GM23338 (cell line): ENCODE data around the gene CD9. TPM values are rescaled to one million over a fixed set of nuclear protein-coding genes. Genes with fewer than 3 reads are reported as not detected.

ENCODE experiments used
- ATAC-seq: fragments of 200-7000 bp; cut with Tn5 transposase; 3 replicates; pipeline ENCODE4 v1.9.1; 2020
- DNase-seq: peaks from one replicate; pipeline ENCODE4 v3.0.0-alpha.2; 2015; ENCODE audit warnings: low spot score
- H2AFZ ChIP-seq: fragments of 200-600 bp; sonication (generic); 2 replicates; pipeline ENCODE4 v1.8.0; 2016; ENCODE audit warnings: antibody characterized with exemption, mild to moderate bottlenecking, moderate library complexity
- H3F3A ChIP-seq: fragments of 200-600 bp; sonication (generic); replicated peaks from 2 replicates; pipeline ENCODE4 v1.8.0; 2017; ENCODE audit warnings: antibody characterized with exemption, mixed run types, low read depth
- H3K27ac ChIP-seq: fragments of 200-600 bp; sonication (generic); 2 replicates; pipeline ENCODE4 v1.6.1; 2016; ENCODE audit warnings: low read depth
- H3K27me3 ChIP-seq: fragments of 200-600 bp; sonication (generic); 2 replicates; pipeline ENCODE4 v1.8.0; 2016; ENCODE audit warnings: mild to moderate bottlenecking, mixed run types, moderate library complexity; ENCODE audit not compliant: insufficient read depth
- H3K36me3 ChIP-seq: fragments of 200-600 bp; sonication (generic); 2 replicates; pipeline ENCODE4 v1.8.0; 2016; ENCODE audit warnings: mild to moderate bottlenecking; ENCODE audit not compliant: insufficient read depth
- H3K4me1 ChIP-seq: fragments of 200-600 bp; sonication (generic); 2 replicates; pipeline ENCODE4 v1.8.0; 2016; ENCODE audit warnings: mild to moderate bottlenecking, moderate library complexity; ENCODE audit not compliant: insufficient read depth
- H3K4me2 ChIP-seq: fragments of 200-600 bp; sonication (generic); 2 replicates; pipeline ENCODE4 v1.7.1; 2017; ENCODE audit warnings: mixed run types
- H3K4me3 ChIP-seq: fragments of 200-600 bp; sonication (generic); 2 replicates; pipeline ENCODE4 v1.6.1; 2016; ENCODE audit warnings: mixed run types
- H3K79me2 ChIP-seq: fragments of 200-600 bp; sonication (generic); replicated peaks from 2 replicates; pipeline ENCODE4 v1.8.0; 2017; ENCODE audit warnings: mild to moderate bottlenecking; ENCODE audit not compliant: insufficient read depth
- H3K9me2 ChIP-seq: fragments of 200-600 bp; sonication (generic); 2 replicates; pipeline ENCODE4 v1.8.0; 2017; ENCODE audit not compliant: insufficient read depth
- H4K20me1 ChIP-seq: fragments of 200-600 bp; sonication (generic); replicated peaks from 2 replicates; pipeline ENCODE4 v1.8.0; 2017; ENCODE audit warnings: mild to moderate bottlenecking; ENCODE audit not compliant: insufficient read depth
- H3K27ac Mint-ChIP-seq: 2 replicates; pipeline ENCODE4 v1.8.0; 2020; ENCODE audit warnings: inconsistent platforms, mild to moderate bottlenecking, moderate library complexity, mixed read lengths
- H3K27me3 Mint-ChIP-seq: 3 replicates; pipeline ENCODE4 v1.8.0; 2022; ENCODE audit warnings: low read depth, mild to moderate bottlenecking, moderate library complexity, mixed read lengths, inconsistent platforms; ENCODE audit not compliant: insufficient read depth, poor library complexity
- H3K36me3 Mint-ChIP-seq: 3 replicates; pipeline ENCODE4 v1.8.0; 2021; ENCODE audit warnings: low read depth, mild to moderate bottlenecking, inconsistent platforms, moderate library complexity, mixed read lengths
- H3K4me1 Mint-ChIP-seq: 3 replicates; pipeline ENCODE4 v1.8.0; 2020; ENCODE audit warnings: mild to moderate bottlenecking, inconsistent platforms, mixed read lengths
- H3K4me3 Mint-ChIP-seq: 3 replicates; pipeline ENCODE4 v1.8.0; 2021; ENCODE audit warnings: moderate library complexity, mild to moderate bottlenecking, inconsistent platforms, mixed read lengths
- H3K9me3 Mint-ChIP-seq: 3 replicates; pipeline ENCODE4 v1.8.0; 2020; ENCODE audit warnings: moderate library complexity, mild to moderate bottlenecking, inconsistent platforms, mixed read lengths
- CREB1 ChIP-seq: fragments of 250-450 bp; sonication (Bioruptor Pico); IDR thresholded peaks from 2 replicates; pipeline ENCODE4 v1.5.0; 2020; ENCODE audit warnings: low read depth, mild to moderate bottlenecking, moderate library complexity
- EZH2 ChIP-seq: fragments of 200-600 bp; sonication (generic); IDR thresholded peaks from one replicate; pipeline ENCODE4 v1.8.0; 2017; ENCODE audit warnings: antibody characterized with exemption, mild to moderate bottlenecking, low read depth; ENCODE audit not compliant: unreplicated experiment
- EZH2phosphoT487 ChIP-seq: fragments of 200-600 bp; sonication (generic); IDR thresholded peaks from one replicate; pipeline ENCODE4 v1.8.1; 2018; ENCODE audit warnings: antibody characterized with exemption; ENCODE audit not compliant: unreplicated experiment
- JUNB ChIP-seq: IDR thresholded peaks from one replicate; pipeline ENCODE4 v1.6.1; 2016; ENCODE audit warnings: antibody characterized with exemption; ENCODE audit not compliant: unreplicated experiment
- NANOG ChIP-seq: IDR thresholded peaks from 2 replicates; pipeline ENCODE4 v1.6.1; 2016; ENCODE audit warnings: antibody characterized with exemption, borderline replicate concordance
- POLR2AphosphoS5 ChIP-seq: IDR thresholded peaks from 2 replicates; pipeline ENCODE4 v1.6.1; 2016; ENCODE audit warnings: antibody characterized with exemption, low read depth
- REST ChIP-seq: IDR thresholded peaks from one replicate; pipeline ENCODE4 v1.6.1; 2018; ENCODE audit warnings: antibody characterized with exemption; ENCODE audit not compliant: unreplicated experiment
- STAT1 ChIP-seq: IDR thresholded peaks from one replicate; pipeline ENCODE4 v1.6.1; 2016; ENCODE audit warnings: antibody characterized with exemption; ENCODE audit not compliant: unreplicated experiment
- ZNF114 ChIP-seq: fragments of 250-450 bp; sonication (Bioruptor Pico); IDR thresholded peaks from 2 replicates; pipeline ENCODE4 v1.5.0; 2020; ENCODE audit warnings: mild to moderate bottlenecking, moderate library complexity
- ZNF331 ChIP-seq: fragments of 250-450 bp; sonication (Bioruptor Pico); IDR thresholded peaks from 2 replicates; pipeline ENCODE4 v1.5.0; 2020; ENCODE audit warnings: low read depth, mild to moderate bottlenecking, moderate library complexity
- polyA plus RNA-seq: library from polyadenylated mRNA; unstranded; fragments of >200 nt; fragmentation: Nextera tagmentation; extraction: Ambion mirVana; gene quantifications from 2 replicates; pipeline ENCODE4 v1.2.1, GENCODE V29; 2016
- total RNA-seq: library from RNA; depleted of rRNA; stranded (reverse); fragments of >200 nt; shearing (Covaris generic); gene quantifications from 2 replicates; pipeline ENCODE4 v1.2.3, GENCODE V29; 2014
- TF ChIP-seq, protein P1 (sequence below), 2 experiments: fragments of 200-600 bp in 1 of 2; sonication (generic) in 1 of 2; conservative IDR thresholded peaks; 2 replicates each; pipeline versions ENCODE4 v1.5.1 to v1.6.1; 2016 to 2017; ENCODE audit warnings: antibody characterized with exemption in 2 of 2, low read depth in 2 of 2, mild to moderate bottlenecking in 2 of 2, moderate library complexity in 1 of 2
- TF ChIP-seq, protein P2 (sequence below): IDR thresholded peaks from 2 replicates; pipeline ENCODE4 v1.6.1; 2016; ENCODE audit warnings: antibody characterized with exemption

CD9 gene
- total and polyA plus RNA-seq, 2 experiments from 2014 or later: 222 to 251 TPM

GRCh38 chr12:6254491-6254890 is 54.3 kb downstream of the CD9 start:
- H3K4me1 ChIP-seq: no peaks in the 10 kb centered on the region
- Mint-ChIP-seq H3K4me1 (no peaks in the 10 kb centered on the region; the same call in 2 of the 3 replicates), H3K27ac (no peak overlapping the region), H3K27me3 (peaks cover 11% of the 10 kb centered on the region), H3K4me3 (no peak overlapping the region), H3K9me3 (peaks cover 6% of the 10 kb centered on the region; the same call in 1 of the 3 replicates), H3K36me3 (no peaks in the 10 kb centered on the region)
- no peak for TF ChIP-seq NANOG
- no peak for TF ChIP-seq ZNF114 (CRISPR knock-in tag)
- TF ChIP-seq CREB1 (CRISPR knock-in tag): no peak
- no peak for TF ChIP-seq REST
- no peak for DNase-seq
- no peak overlapping the region for H3K27ac ChIP-seq
- no peak overlapping the region for H3K4me3 ChIP-seq
- no peak overlapping the region for H2AFZ ChIP-seq
- no peaks in the 10 kb centered on the region for H3K36me3 ChIP-seq
- no peaks in the 10 kb centered on the region for H3K9me2 ChIP-seq
- no peaks in the 10 kb centered on the region for H4K20me1 ChIP-seq
- no peaks in the 10 kb centered on the region for H3K79me2 ChIP-seq
- H3K27me3 ChIP-seq: no peaks in the 10 kb centered on the region
- ATAC-seq: no peak
- no peaks in the 10 kb centered on the region for H3F3A ChIP-seq
- H3K4me2 ChIP-seq: no peak overlapping the region

- no peak overlapping the region for H3K4me2 ChIP-seq
- H3K9me3 Mint-ChIP-seq: peaks cover 6% of the 10 kb centered on the region; the same call in 1 of the 3 replicates
- H3K4me1 ChIP-seq: no peaks in the 10 kb centered on the region
- no peak overlapping the region for H3K27ac Mint-ChIP-seq
- no peaks in the 10 kb centered on the region for H3K27me3 ChIP-seq
- no peaks in the 10 kb centered on the region for H3F3A ChIP-seq
- peaks cover 9% of the 10 kb centered on the region for H3K27me3 Mint-ChIP-seq
- no peaks in the 10 kb centered on the region; the same call in 2 of the 3 replicates for H3K36me3 Mint-ChIP-seq
- H2AFZ ChIP-seq: no peak overlapping the region
- H3K36me3 ChIP-seq: no peaks in the 10 kb centered on the region
- H3K4me1 Mint-ChIP-seq: no peaks in the 10 kb centered on the region
- H3K4me3 ChIP-seq: no peak overlapping the region
- H3K79me2 ChIP-seq: no peaks in the 10 kb centered on the region
- no peaks in the 10 kb centered on the region for H4K20me1 ChIP-seq
- no peaks in the 10 kb centered on the region for H3K9me2 ChIP-seq
- ATAC-seq (no peak), DNase-seq (no peak)
- H3K27ac ChIP-seq: no peak overlapping the region
- H3K4me3 Mint-ChIP-seq: no peak overlapping the region
- TF ChIP-seq EZH2 (no peak), STAT1 (no peak), EZH2phosphoT487 (no peak), CREB1 (CRISPR knock-in tag) (no peak), JUNB (no peak), ZNF331 (CRISPR knock-in tag) (no peak), POLR2AphosphoS5 (no peak)
- TF ChIP-seq, protein P1, sequence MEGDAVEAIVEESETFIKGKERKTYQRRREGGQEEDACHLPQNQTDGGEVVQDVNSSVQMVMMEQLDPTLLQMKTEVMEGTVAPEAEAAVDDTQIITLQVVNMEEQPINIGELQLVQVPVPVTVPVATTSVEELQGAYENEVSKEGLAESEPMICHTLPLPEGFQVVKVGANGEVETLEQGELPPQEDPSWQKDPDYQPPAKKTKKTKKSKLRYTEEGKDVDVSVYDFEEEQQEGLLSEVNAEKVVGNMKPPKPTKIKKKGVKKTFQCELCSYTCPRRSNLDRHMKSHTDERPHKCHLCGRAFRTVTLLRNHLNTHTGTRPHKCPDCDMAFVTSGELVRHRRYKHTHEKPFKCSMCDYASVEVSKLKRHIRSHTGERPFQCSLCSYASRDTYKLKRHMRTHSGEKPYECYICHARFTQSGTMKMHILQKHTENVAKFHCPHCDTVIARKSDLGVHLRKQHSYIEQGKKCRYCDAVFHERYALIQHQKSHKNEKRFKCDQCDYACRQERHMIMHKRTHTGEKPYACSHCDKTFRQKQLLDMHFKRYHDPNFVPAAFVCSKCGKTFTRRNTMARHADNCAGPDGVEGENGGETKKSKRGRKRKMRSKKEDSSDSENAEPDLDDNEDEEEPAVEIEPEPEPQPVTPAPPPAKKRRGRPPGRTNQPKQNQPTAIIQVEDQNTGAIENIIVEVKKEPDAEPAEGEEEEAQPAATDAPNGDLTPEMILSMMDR (conservative IDR thresholded peaks at IDR 0.05; ENCODE audit: low read depth in 2 of 2): no peak
- TF ChIP-seq, protein P2, sequence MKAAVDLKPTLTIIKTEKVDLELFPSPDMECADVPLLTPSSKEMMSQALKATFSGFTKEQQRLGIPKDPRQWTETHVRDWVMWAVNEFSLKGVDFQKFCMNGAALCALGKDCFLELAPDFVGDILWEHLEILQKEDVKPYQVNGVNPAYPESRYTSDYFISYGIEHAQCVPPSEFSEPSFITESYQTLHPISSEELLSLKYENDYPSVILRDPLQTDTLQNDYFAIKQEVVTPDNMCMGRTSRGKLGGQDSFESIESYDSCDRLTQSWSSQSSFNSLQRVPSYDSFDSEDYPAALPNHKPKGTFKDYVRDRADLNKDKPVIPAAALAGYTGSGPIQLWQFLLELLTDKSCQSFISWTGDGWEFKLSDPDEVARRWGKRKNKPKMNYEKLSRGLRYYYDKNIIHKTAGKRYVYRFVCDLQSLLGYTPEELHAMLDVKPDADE: no peak
These were observed 56.8 kb downstream of the CD9 start for GRCh38 chr12:6257007-6257406.
